Bronchial epithelial cell (primary cell): ENCODE data around the gene LMO1. TPM values are rescaled to one million over a fixed set of nuclear protein-coding genes. Genes with fewer than 3 reads are reported as not detected.

Experiments
- DNase-seq: peaks from one replicate; pipeline ENCODE4 v3.0.0-alpha.2; 2010; ENCODE audit warnings: low read depth
- FAIRE-seq: peaks from 2 replicates; lab custom pipeline; 2011; peaks lifted over from hg19 to GRCh38; lab: Jason Lieb, UNC
- H3K27me3 ChIP-seq: 2 replicates; pipeline ENCODE4 v1.5.1; 2011; ENCODE audit warnings: low read length; ENCODE audit not compliant: control insufficient read depth, insufficient read depth
- H3K36me3 ChIP-seq: 2 replicates; pipeline ENCODE4 v1.5.1; 2011; ENCODE audit warnings: low read length; ENCODE audit not compliant: control insufficient read depth, insufficient read depth
- H3K4me3 ChIP-seq: 2 replicates; pipeline ENCODE4 v1.5.1; 2011; ENCODE audit warnings: mild to moderate bottlenecking, low read depth, low read length, control low read depth
- CTCF ChIP-seq: IDR thresholded peaks from 2 replicates; pipeline ENCODE4 v1.5.1; 2011; ENCODE audit warnings: mild to moderate bottlenecking, moderate library complexity, low read length, control low read depth, inconsistent platforms; ENCODE audit not compliant: insufficient read depth, severe bottlenecking
- total RNA-seq: library from RNA; depleted of rRNA; stranded (reverse); fragments of >200 nt; gene quantifications from 2 replicates; pipeline ENCODE4 v1.2.1, GENCODE V29; 2014

The LMO1 gene
- total RNA-seq, 1 donor from 2014 or later = not detected

DNA sequence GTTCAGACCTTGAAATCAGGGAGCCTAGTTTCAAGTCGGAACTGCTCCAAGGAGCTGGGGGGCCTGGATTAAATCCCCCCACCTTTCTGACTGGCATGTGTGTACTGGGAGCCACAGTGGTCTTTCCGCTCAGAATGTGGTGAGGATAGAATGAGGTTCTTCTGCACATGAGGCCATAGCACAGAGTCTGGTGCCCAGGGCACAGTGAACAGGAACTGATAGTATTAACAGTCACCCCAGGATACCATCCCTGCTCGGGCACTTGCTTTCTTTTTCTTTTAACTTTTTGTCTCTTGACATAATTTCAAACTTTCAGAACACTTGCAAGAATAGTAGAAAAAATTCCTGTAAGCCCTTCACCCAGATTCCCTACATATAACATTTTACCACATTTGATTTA is 28.8 kb downstream of the LMO1 start:
- TF ChIP-seq CTCF = no peak
- Histone ChIP-seq H3K27me3 (peaks cover 2% of the 10 kb centered on the region), H3K4me3 (no peak overlapping the region), H3K36me3 (no peaks in the 10 kb centered on the region)
- no peak for DNase-seq
- FAIRE-seq = no peak

GRCh38 chr11:8234425-8234821 is 29.3 kb downstream of the LMO1 start:
- FAIRE-seq (peak; percentile 43), DNase-seq (no peak)
- Histone ChIP-seq H3K36me3 (no peaks in the 10 kb centered on the region), H3K27me3 (no peaks in the 10 kb centered on the region), H3K4me3 (no peak overlapping the region)
- no peak for TF ChIP-seq CTCF

DNA sequence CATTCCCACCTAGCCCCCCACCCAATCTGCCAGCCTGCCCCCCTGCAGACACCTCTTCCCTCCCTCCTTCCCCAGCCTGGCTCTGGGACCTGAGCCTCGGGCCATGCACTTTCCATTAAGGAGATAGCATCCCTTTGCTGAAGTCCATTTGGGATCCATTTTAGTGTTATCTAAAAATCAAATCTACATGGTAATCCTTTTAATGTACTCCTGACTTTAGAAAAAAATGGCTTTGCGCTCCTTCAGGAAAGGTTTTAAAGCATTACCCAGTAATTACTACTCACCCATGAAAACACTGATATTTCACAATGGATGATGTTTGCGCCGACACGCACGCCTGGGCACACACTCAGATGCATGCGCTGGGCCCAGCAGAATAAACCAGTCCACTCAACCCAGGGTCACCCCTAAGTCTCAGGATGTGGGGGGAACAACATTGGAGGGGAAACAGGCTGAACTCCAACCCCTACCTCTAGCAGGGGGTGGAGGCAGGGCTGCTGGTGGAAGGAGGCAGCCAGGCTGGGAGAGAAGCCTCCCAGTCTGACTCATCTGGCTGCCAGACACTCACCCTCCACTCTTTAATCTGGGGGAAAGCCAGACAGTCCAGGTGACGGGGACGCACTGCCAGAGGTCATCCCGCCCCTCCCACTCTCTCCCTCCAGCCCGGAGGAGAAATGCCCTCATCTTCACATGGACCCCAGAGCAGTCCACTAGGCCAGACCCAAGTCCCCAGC is 29.8 kb downstream of the LMO1 start:
- FAIRE-seq (no peak), DNase-seq (peak; percentile 68)
- TF ChIP-seq CTCF = no peak
- Histone ChIP-seq H3K4me3 (no peak overlapping the region), H3K36me3 (no peaks in the 10 kb centered on the region), H3K27me3 (no peaks in the 10 kb centered on the region)

DNA sequence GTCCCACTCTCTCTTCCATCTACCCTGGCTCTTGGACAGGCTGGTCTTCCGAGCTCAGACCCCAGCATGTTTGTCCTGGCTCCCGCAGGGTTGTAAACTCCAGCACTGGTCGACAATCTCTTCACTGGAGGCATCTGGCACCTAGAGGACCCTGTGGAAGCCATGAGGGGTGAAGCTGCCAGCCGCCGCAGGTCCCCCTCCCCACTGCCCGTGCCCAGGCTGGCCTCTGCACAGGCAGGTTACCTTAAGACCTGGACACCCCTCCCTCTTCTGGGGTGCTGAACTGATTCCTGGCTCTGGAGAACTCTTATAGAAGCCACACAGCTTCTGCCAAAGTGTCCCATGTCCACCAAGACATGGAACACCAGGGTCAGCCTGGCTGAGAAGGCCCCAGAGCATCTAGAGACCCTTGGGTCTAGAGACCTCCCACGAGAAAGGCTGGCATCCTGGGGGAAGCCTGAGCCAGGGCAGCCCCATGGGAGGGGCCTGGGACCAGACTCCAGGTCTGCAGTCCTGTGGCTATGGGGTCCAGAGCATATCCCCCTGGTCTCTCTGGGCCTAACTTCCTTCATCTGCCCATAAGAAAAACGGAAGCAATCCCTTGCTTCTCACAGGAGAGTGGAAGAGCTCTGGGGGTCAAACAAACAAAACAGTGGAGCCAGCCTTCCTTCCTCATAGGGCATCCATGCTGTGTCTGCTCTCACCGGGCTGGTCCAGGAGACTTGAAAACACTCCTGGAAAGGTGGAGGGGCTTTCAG is 30.6 kb downstream of the LMO1 start:
- H3K4me3 ChIP-seq = no peak overlapping the region
- DNase-seq = no peak
- FAIRE-seq = no peak
- no peak for TF ChIP-seq CTCF
- H3K27me3 ChIP-seq = no peaks in the 10 kb centered on the region
- H3K36me3 ChIP-seq = no peaks in the 10 kb centered on the region

DNA sequence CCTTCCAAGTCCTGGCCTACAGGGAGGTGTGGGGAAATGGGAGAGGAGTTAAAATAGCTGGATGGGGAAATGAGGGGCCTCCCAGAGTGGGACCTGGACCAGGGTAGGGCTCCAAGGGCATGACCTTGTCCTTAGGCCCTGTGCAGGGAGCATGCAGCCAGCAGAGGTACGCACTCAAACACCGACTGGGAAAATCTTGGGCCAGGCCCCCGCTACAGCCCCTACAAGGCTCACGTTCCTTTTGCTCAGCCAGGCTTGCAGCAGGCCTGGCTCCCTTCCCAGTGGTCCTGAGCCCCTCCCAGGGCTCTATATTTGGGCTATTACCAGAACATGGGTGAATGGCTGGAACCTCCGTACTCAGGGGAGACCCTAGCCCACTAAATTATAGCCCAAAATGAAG is 31.3 kb downstream of the LMO1 start:
- no peak for FAIRE-seq

More for the DNA sequence above, 31.3 kb downstream of the LMO1 start:
- DNase-seq = no peak
- no peak for TF ChIP-seq CTCF
- H3K27me3 ChIP-seq = no peaks in the 10 kb centered on the region
- no peak overlapping the region for H3K4me3 ChIP-seq
- H3K36me3 ChIP-seq = no peaks in the 10 kb centered on the region
